GM12878 (cell line): ENCODE results near the gene EPN1. TPM values are rescaled to one million over a fixed set of nuclear protein-coding genes. Genes with fewer than 3 reads are reported as not detected.

Experiments used
- ATAC-seq: fragments of 200-7000 bp; cut with Tn5 transposase; 3 replicates; pipeline ENCODE4 v1.9.1; 2020; ENCODE audit warnings: mild to moderate bottlenecking, moderate library complexity
- BruUV-seq: library from RNA; stranded (reverse); fragments of 400-500 nt; replicated peaks from 2 replicates; lab custom pipeline; 2021; lab: Mats Ljungman, UMichigan
- CTCF ChIA-PET: fragments of 300-600 bp; sonication (Branson Sonifier 250); formaldehyde crosslinking; extraction: SDS; loops from one replicate; lab custom pipeline; 2021; ENCODE audit warnings: inconsistent platforms; lab: Yijun Ruan, JAX
- POLR2A ChIA-PET: fragments of 350-600 bp; formaldehyde crosslinking; extraction: SDS; loops from one replicate; lab custom pipeline; 2021; ENCODE audit warnings: inconsistent platforms; lab: Charles Lee
- RAD21 ChIA-PET: fragments of 300-600 bp; sonication (Branson Sonifier 250); formaldehyde crosslinking; loops from one replicate; lab custom pipeline; 2023; ENCODE audit warnings: antibody characterized with exemption; ENCODE audit not compliant: unreplicated experiment; lab: Charles Lee
- SMC1A ChIA-PET: fragments of 300-600 bp; sonication (Branson Sonifier 250); formaldehyde crosslinking; loops from one replicate; lab custom pipeline; 2023; ENCODE audit not compliant: unreplicated experiment, uncharacterized antibody; lab: Charles Lee
- DNase-seq: peaks from one replicate; pipeline ENCODE4 v3.0.0-alpha.2; 2011; ENCODE audit warnings: low read depth, low spot score
- FAIRE-seq: peaks from 3 replicates; lab custom pipeline; 2011; peaks lifted over from hg19 to GRCh38; lab: Jason Lieb, UNC
- H2AFZ ChIP-seq: 2 replicates; pipeline ENCODE4 v1.6.0; 2011; ENCODE audit warnings: low read depth, low read length, control low read depth; ENCODE audit not compliant: control insufficient read depth
- H3K27ac ChIP-seq: 2 replicates; pipeline ENCODE4 v1.5.1; 2011; ENCODE audit warnings: control low read depth; ENCODE audit not compliant: control insufficient read depth, insufficient read depth
- H3K27me3 ChIP-seq, 2 experiments: replicated peaks in 1 of 2; 2 replicates each; pipeline versions ENCODE4 v1.6.0 to v1.6.1; 2011; ENCODE audit warnings: low read length in 1 of 2; ENCODE audit not compliant: control insufficient read depth in 2 of 2, insufficient read depth in 2 of 2
- H3K36me3 ChIP-seq, 2 experiments: 2 replicates each; pipeline ENCODE4 v1.5.1; 2011; ENCODE audit warnings: low read length in 1 of 2; ENCODE audit not compliant: control insufficient read depth in 2 of 2, insufficient read depth in 2 of 2
- H3K4me1 ChIP-seq: 2 replicates; pipeline ENCODE4 v1.6.1; 2011; ENCODE audit warnings: mild to moderate bottlenecking, low read length, moderate library complexity, mixed read lengths; ENCODE audit not compliant: control insufficient read depth, insufficient read depth
- H3K4me2 ChIP-seq: 2 replicates; pipeline ENCODE4 v1.6.0; 2011; ENCODE audit warnings: control low read depth; ENCODE audit not compliant: control insufficient read depth, insufficient read depth
- H3K4me3 ChIP-seq: fragments of 200-600 bp; sonication (generic); 2 replicates; pipeline ENCODE4 v1.5.1; 2016
- H3K79me2 ChIP-seq: 2 replicates; pipeline ENCODE4 v1.6.0; 2011; ENCODE audit warnings: low read length; ENCODE audit not compliant: control insufficient read depth, insufficient read depth
- H3K9ac ChIP-seq: 2 replicates; pipeline ENCODE4 v1.8.0; 2011; ENCODE audit warnings: low read length, control low read depth, mixed read lengths; ENCODE audit not compliant: control insufficient read depth, insufficient read depth
- H3K9me3 ChIP-seq: replicated peaks from 3 replicates; pipeline ENCODE4 v1.5.1; 2011; ENCODE audit warnings: mild to moderate bottlenecking, low read length; ENCODE audit not compliant: control insufficient read depth, insufficient read depth
- H4K20me1 ChIP-seq: 2 replicates; pipeline ENCODE4 v1.6.0; 2011; ENCODE audit not compliant: control insufficient read depth, insufficient read depth
- BMI1 ChIP-seq: fragments of 450-650 bp; IDR thresholded peaks from 2 replicates; pipeline ENCODE4 v1.6.1; 2016; ENCODE audit warnings: mild to moderate bottlenecking, moderate library complexity, borderline replicate concordance
- PAX5 ChIP-seq: IDR thresholded peaks from 2 replicates; pipeline ENCODE4 v1.6.1; 2011; ENCODE audit warnings: low read depth, low read length, borderline replicate concordance
- POLR2A ChIP-seq: IDR thresholded peaks from 2 replicates; pipeline ENCODE4 v1.6.1; 2011; ENCODE audit warnings: low read depth, mild to moderate bottlenecking, low read length
- SMAD1 ChIP-seq: fragments of 450-650 bp; IDR thresholded peaks from 2 replicates; pipeline ENCODE4 v1.6.1; 2018; ENCODE audit warnings: mild to moderate bottlenecking, low read depth; ENCODE audit not compliant: partially characterized antibody
- ZNF217 ChIP-seq: fragments of 450-650 bp; IDR thresholded peaks from 2 replicates; pipeline ENCODE4 v1.6.1; 2017; ENCODE audit warnings: antibody characterized with exemption, mild to moderate bottlenecking
- WGBS: methylation state at CpG from one replicate; pipeline ENCODE4 v1.1.6; 2016; ENCODE audit warnings: low lambda C conversion rate; ENCODE audit not compliant: insufficient replicate concordance, insufficient coverage; ENCODE audit errors: missing lambda C conversion rate; 5-methylcytosine and 5-hydroxymethylcytosine counted together
- in situ Hi-C: fragments of 300-500 bp; cut with MboI; formaldehyde crosslinking; loops from 9 replicates; pipeline ENCODE4 v1.14.3; 2018; ENCODE audit warnings: mixed read lengths
- intact Hi-C: fragments of 100-400 bp; cut with micrococcal nuclease; formaldehyde crosslinking; loops from one replicate; pipeline ENCODE4 v1.14.2; 2022; ENCODE audit not compliant: unreplicated experiment
- polyA plus RNA-seq, 11 experiments: library from polyadenylated mRNA; depleted of rRNA in 4 of 11; unstranded in 6 of 11; stranded (reverse) in 5 of 11; fragments of >200 nt; fragmentation: Nextera tagmentation in 4 of 11; fragmentation: Illumina TruSeq in 1 of 11; extraction: Ambion mirVana in 4 of 11; extraction: Trizol in 1 of 11; gene quantifications; 1 replicate in 1 of 11; 2 replicates in 10 of 11; pipeline versions ENCODE4 v1.2.1 to v1.2.3, GENCODE V29; 2011 to 2016; ENCODE audit warnings: inconsistent platforms in 2 of 11, missing spikeins in 2 of 11, low read depth in 1 of 11
- total RNA-seq, 4 experiments: library from RNA; depleted of rRNA in 3 of 4; stranded (reverse); fragments of >200 nt in 3 of 4; fragmentation: Illumina TruSeq in 1 of 4; extraction: Trizol in 1 of 4; gene quantifications; 2 replicates each; pipeline versions ENCODE4 v1.2.1 to v1.2.3, GENCODE V29; 2013 to 2021

The EPN1 gene
- total and polyA plus RNA-seq, 10 of the 15 experiments (the other 5 are each of a cell fraction or from before 2014, with no cell fraction given): 0.11 to 88.5 (median 10.6) TPM

DNA sequence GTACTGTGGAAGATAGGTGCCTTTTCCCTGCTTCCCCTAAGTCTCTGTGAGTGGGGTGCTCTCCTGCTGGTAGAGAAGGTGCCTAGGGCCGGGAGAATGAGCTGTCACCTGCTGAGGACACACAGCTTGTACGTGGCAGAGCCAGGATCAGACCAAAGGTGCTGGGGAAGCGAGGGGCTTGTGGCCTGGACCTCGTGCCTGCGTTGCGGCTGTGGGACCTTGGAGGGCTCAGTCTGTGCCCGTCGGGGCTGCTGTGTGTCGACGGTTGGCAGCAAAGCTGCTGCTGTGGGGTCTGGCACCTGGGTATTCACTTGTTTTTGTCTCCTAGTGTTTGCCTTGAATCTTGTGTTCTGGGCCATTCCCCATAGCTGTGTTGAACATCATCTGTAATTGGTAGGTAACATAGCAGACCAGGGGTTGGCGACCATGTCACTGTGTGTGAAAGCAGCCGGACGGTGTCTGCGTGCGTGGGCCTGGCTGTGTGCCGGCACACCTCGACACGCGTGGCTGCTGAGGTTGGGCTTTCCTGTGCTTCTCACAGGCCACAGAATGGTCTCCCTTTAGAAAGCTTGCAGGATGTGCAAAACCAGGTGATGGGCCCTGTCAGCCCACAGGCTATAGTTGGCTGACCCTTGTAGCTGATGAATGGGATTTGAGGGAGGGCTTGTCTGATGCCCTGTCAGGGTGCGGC lies 11.0 kb upstream of the EPN1 start:
- peaks cover 46 to 72% of the 10 kb centered on the region in 2 experiments for H3K36me3 ChIP-seq
- no TSS peak for BruUV-seq
- H3K27ac ChIP-seq: no peak overlapping the region
- FAIRE-seq (no peak), DNase-seq (no peak), ATAC-seq (no peak)
- RAD21 ChIA-PET: no interaction called here
- POLR2A ChIA-PET: no interaction called here
- CTCF ChIA-PET: no interaction called here
- H3K4me1 ChIP-seq: no peaks in the 10 kb centered on the region
- in situ Hi-C loops: loop anchor here (25.0 kb wide), 1 partner anchor 1527 kb away; the partner anchor contains the start of gene CNOT3
- H3K9me3 ChIP-seq: no peaks in the 10 kb centered on the region
- H4K20me1 ChIP-seq: peaks cover 20% of the 10 kb centered on the region
- TF ChIP-seq POLR2A: peak; percentile 60
- no peak for TF ChIP-seq SMAD1
- no peak overlapping the region for H3K4me3 ChIP-seq
- no peak overlapping the region for H3K4me2 ChIP-seq
- H3K79me2 ChIP-seq: peaks cover 35% of the 10 kb centered on the region
- intact Hi-C loops: no loop called here
- H3K9ac ChIP-seq: no peak overlapping the region
- H3K27me3 ChIP-seq: no peaks in the 10 kb centered on the region
- SMC1A ChIA-PET: no interaction called here
- no peak overlapping the region for H2AFZ ChIP-seq
- WGBS: 93% methylated on average over 19 of the region's 20 CpGs

DNA sequence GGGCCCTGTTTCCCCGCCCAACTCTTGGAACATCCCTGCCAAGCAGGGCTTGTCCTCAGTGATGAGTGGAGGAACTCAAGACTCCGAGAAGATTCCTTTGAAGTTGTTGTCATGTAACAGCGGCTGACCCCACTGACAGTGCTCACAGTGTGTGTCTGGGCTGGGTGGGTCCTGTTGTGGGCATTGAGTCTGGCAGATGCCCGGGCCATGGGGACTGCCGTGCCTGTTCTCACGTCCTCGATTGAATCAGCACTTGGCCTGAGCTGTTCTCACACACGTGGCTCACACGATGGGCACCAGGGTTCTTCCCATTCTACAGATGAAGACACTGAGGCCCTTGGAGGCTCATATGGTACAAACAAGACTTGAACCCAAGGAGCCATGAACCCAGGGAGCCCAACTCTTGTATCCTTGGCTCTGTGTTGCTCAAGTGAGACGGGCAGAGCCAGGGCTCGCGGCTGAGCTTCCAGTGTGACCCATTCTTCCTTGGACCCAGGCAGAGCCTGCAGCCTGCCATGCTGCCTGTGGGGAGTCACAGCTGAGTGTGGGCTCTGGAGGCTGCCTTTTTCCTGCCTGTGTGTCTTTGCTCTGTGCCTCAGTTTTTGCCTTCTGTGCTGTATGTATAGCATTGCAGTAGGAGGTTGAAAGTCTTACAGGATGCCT lies 8.6 kb upstream of the EPN1 start:
- H3K4me2 ChIP-seq: no peak overlapping the region
- DNase-seq (no peak), FAIRE-seq (no peak), ATAC-seq (no peak)
- H3K9ac ChIP-seq: no peak overlapping the region
- no peak overlapping the region for H3K4me3 ChIP-seq
- peaks cover 21% of the 10 kb centered on the region for H4K20me1 ChIP-seq
- no peak overlapping the region for H2AFZ ChIP-seq
- WGBS: 88% methylated on average over 12 of the region's 12 CpGs
- H3K79me2 ChIP-seq: peaks cover 20% of the 10 kb centered on the region
- POLR2A ChIA-PET: no interaction called here
- no peak overlapping the region for H3K27ac ChIP-seq
- intact Hi-C loops: no loop called here
- no peaks in the 10 kb centered on the region for H3K4me1 ChIP-seq
- BruUV-seq: no TSS peak
- H3K36me3 ChIP-seq: peaks cover 42 to 72% of the 10 kb centered on the region in 2 experiments
- SMC1A ChIA-PET: no interaction called here
- no peak for TF ChIP-seq PAX5
- TF ChIP-seq BMI1: no peak
- TF ChIP-seq ZNF217: no peak
- in situ Hi-C loops: loop anchor here (25.0 kb wide), 1 partner anchor 1529 kb away; the partner anchor contains the start of gene CNOT3
- RAD21 ChIA-PET: no interaction called here
- no peaks in the 10 kb centered on the region for H3K9me3 ChIP-seq
- H3K27me3 ChIP-seq: no peaks in the 10 kb centered on the region
- CTCF ChIA-PET: no interaction called here
